ENCODE data around the gene IGSF21.

DNA sequence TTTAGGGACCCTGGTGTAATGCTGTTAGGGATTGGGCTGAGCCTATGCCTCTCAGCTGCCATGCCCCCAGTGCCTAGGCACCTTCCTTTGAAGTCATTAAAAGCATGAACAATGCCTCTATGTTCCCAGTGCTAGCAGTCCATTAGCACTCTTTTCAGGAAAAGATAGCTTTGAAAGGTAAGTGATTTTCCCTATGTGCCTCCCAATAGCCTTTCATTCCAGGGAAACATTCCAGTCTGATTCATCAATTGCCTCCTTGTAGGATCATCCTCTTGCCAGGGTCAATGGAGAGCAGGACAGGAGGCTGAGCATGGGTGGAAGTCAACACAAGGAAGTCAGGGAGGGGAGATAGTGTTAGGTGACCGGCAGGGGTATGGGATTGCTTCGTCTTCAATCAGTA, 8.6 kb upstream of the IGSF21 start:
- TF ChIP-seq, protein P1, sequence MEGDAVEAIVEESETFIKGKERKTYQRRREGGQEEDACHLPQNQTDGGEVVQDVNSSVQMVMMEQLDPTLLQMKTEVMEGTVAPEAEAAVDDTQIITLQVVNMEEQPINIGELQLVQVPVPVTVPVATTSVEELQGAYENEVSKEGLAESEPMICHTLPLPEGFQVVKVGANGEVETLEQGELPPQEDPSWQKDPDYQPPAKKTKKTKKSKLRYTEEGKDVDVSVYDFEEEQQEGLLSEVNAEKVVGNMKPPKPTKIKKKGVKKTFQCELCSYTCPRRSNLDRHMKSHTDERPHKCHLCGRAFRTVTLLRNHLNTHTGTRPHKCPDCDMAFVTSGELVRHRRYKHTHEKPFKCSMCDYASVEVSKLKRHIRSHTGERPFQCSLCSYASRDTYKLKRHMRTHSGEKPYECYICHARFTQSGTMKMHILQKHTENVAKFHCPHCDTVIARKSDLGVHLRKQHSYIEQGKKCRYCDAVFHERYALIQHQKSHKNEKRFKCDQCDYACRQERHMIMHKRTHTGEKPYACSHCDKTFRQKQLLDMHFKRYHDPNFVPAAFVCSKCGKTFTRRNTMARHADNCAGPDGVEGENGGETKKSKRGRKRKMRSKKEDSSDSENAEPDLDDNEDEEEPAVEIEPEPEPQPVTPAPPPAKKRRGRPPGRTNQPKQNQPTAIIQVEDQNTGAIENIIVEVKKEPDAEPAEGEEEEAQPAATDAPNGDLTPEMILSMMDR (IDR thresholded peaks at IDR 0.05; ENCODE audit: poor library complexity), result no peak
- no peak for TF ChIP-seq EZH2 (IDR thresholded peaks at IDR 0.05; ENCODE audit: borderline replicate concordance)
